Loucy (cell line): ENCODE results near the gene NCAM1.

Experiments
- H2AFZ ChIP-seq: fragments of 200-600 bp; sonication (generic); 2 replicates; pipeline ENCODE4 v1.6.0; 2016; ENCODE audit warnings: antibody characterized with exemption, mild to moderate bottlenecking, low read length, moderate library complexity
- H3F3A ChIP-seq: fragments of 200-600 bp; 2 replicates; pipeline ENCODE4 v1.6.0; 2016; ENCODE audit warnings: antibody characterized with exemption, low read depth, mild to moderate bottlenecking
- H3K27me3 ChIP-seq: fragments of 200-600 bp; sonication (generic); 2 replicates; pipeline ENCODE4 v1.6.1; 2014; ENCODE audit warnings: low read length, mild to moderate bottlenecking; ENCODE audit not compliant: insufficient read depth, poor library complexity, severe bottlenecking
- H3K36me3 ChIP-seq: fragments of 200-600 bp; sonication (generic); 2 replicates; pipeline ENCODE4 v1.6.1; 2016; ENCODE audit warnings: low read length; ENCODE audit not compliant: insufficient read depth
- H3K4me1 ChIP-seq: fragments of 200-600 bp; sonication (generic); 2 replicates; pipeline ENCODE4 v1.5.1; 2014; ENCODE audit warnings: low read length, mild to moderate bottlenecking; ENCODE audit not compliant: insufficient read depth, poor library complexity, severe bottlenecking
- H3K4me2 ChIP-seq: fragments of 200-600 bp; sonication (generic); 2 replicates; pipeline ENCODE4 v1.6.0; 2014; ENCODE audit warnings: antibody characterized with exemption, low read length, low read depth, mild to moderate bottlenecking; ENCODE audit not compliant: poor library complexity, severe bottlenecking
- H3K4me3 ChIP-seq: fragments of 200-600 bp; sonication (generic); 2 replicates; pipeline ENCODE4 v1.5.1; 2014; ENCODE audit warnings: low read length, mild to moderate bottlenecking, mixed read lengths; ENCODE audit not compliant: poor library complexity, severe bottlenecking
- H3K79me2 ChIP-seq: fragments of 200-600 bp; sonication (generic); 2 replicates; pipeline ENCODE4 v1.6.1; 2014; ENCODE audit warnings: low read length; ENCODE audit not compliant: insufficient read depth
- H3K9ac ChIP-seq: fragments of 200-600 bp; sonication (generic); 2 replicates; pipeline ENCODE4 v1.6.0; 2014; ENCODE audit warnings: mild to moderate bottlenecking, low read depth, low read length, moderate library complexity; ENCODE audit not compliant: poor library complexity, severe bottlenecking
- H3K9me2 ChIP-seq: fragments of 200-600 bp; sonication (generic); replicated peaks from 2 replicates; pipeline ENCODE4 v1.6.1; 2016; ENCODE audit warnings: low read depth, low read length, mixed read lengths
- H3K9me3 ChIP-seq: fragments of 200-600 bp; sonication (generic); 2 replicates; pipeline ENCODE4 v1.6.1; 2014; ENCODE audit warnings: mild to moderate bottlenecking, antibody characterized with exemption, low read length, low read depth; ENCODE audit not compliant: insufficient read depth
- H4K20me1 ChIP-seq: fragments of 200-600 bp; sonication (generic); 2 replicates; pipeline ENCODE4 v1.6.0; 2014; ENCODE audit warnings: antibody characterized with exemption, low read length, mild to moderate bottlenecking; ENCODE audit not compliant: insufficient read depth, poor library complexity, severe bottlenecking
- CTCF ChIP-seq: fragments of 200-600 bp; sonication (generic); conservative IDR thresholded peaks from 2 replicates; pipeline ENCODE4 v1.5.1; 2014; ENCODE audit warnings: mild to moderate bottlenecking, antibody characterized with exemption, low read length
- EZH2phosphoT487 ChIP-seq: fragments of 200-600 bp; IDR thresholded peaks from 2 replicates; pipeline ENCODE4 v1.6.1; 2018; ENCODE audit warnings: antibody characterized with exemption, mild to moderate bottlenecking, moderate library complexity, borderline replicate concordance

Gene NCAM1

DNA sequence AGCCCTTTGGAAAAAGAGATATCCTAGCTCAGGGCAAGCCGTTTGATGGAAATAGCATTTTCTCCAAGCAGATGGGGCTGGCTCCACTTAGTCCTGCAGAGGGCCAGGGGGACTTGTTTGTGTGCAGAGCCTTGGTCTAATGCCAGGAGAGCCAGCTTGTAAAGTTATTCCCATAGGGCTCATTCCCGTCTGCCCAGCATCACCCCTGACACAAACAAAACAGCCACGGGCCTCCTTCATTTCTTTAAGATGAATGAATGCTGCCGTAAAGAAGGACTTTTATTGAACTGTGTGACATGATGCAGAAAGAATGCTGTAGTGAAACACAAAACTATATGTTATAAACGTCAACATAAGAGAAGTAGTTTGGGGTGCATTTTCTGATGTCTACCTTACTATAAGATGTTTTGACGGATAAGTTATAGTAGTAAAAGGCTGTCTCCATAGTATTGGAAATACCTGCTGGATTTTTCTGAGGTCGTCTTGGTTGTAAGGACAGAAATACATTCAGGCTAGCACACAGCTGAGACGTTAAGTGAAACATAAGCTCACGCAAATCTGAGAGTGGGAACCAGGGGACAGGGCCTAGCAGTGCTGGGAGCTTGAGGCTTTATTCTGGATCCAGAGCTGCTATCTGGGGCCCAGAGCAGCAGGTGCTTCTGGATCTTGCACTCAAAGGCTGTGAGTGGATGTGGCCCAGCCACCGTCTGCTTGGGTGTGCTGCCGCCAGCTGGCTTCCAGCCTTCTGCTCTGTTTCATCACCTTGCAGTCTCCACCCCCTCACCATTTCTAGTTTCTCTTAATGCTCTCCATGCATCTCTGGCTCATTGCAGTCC is 53.3 kb downstream of the NCAM1 start:
- Histone ChIP-seq H3K27me3 (no peaks in the 10 kb centered on the region), H3K9me2 (no peaks in the 10 kb centered on the region), H3K9me3 (no peaks in the 10 kb centered on the region), H2AFZ (no peak overlapping the region), H3K4me2 (no peak overlapping the region), H3F3A (no peaks in the 10 kb centered on the region), H3K36me3 (no peaks in the 10 kb centered on the region), H3K4me1 (no peaks in the 10 kb centered on the region), H4K20me1 (no peaks in the 10 kb centered on the region), H3K79me2 (no peaks in the 10 kb centered on the region), H3K9ac (no peak overlapping the region), H3K4me3 (no peak overlapping the region)
- TF ChIP-seq EZH2phosphoT487 (no peak), CTCF (no peak)

DNA sequence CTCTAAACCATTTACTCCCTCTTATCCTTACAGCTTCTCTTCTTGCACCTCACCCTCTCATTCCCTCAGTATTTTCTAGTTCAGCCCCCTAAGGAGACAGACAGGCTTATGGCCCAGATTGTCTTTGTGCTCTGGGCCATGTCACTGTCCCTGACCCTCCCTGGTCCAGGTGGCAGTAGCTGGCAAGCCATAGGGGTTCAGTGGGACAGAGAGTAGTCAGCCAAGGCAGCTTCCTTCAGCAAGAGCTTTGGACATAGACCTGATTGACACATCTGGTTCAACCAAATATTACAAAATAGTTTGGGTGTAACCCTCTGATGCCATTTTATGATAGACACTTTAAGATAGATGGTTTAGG is 53.9 kb downstream of the NCAM1 start:
- Histone ChIP-seq H3K27me3 (no peaks in the 10 kb centered on the region), H3K9ac (no peak overlapping the region)

GRCh38 chr11:113016905-113017304 is 55.7 kb downstream of the NCAM1 start:
- H3F3A ChIP-seq: no peaks in the 10 kb centered on the region
- no peak overlapping the region for H3K9ac ChIP-seq
- no peaks in the 10 kb centered on the region for H4K20me1 ChIP-seq
- TF ChIP-seq CTCF (no peak), EZH2phosphoT487 (no peak)
- no peaks in the 10 kb centered on the region for H3K9me3 ChIP-seq
- H2AFZ ChIP-seq: no peak overlapping the region
- H3K4me2 ChIP-seq: no peak overlapping the region
- H3K4me1 ChIP-seq: no peaks in the 10 kb centered on the region
- no peak overlapping the region for H3K4me3 ChIP-seq
- no peaks in the 10 kb centered on the region for H3K79me2 ChIP-seq
- H3K9me2 ChIP-seq: no peaks in the 10 kb centered on the region
- H3K36me3 ChIP-seq: no peaks in the 10 kb centered on the region
- H3K27me3 ChIP-seq: no peaks in the 10 kb centered on the region

More for the DNA sequence above, 53.9 kb downstream of the NCAM1 start:
- Histone ChIP-seq H3K4me2 (no peak overlapping the region), H3K4me1 (no peaks in the 10 kb centered on the region), H2AFZ (no peak overlapping the region), H3K4me3 (no peak overlapping the region), H3K36me3 (no peaks in the 10 kb centered on the region), H3K9me2 (no peaks in the 10 kb centered on the region), H3K79me2 (no peaks in the 10 kb centered on the region), H3K9me3 (no peaks in the 10 kb centered on the region), H3F3A (no peaks in the 10 kb centered on the region), H4K20me1 (no peaks in the 10 kb centered on the region)
- TF ChIP-seq EZH2phosphoT487 (no peak), CTCF (no peak)
